HG02884 (cell line): ENCODE measurements around the gene RLBP1.
"Not testable (repeated sequence)": the region's sequence is repeated elsewhere in the genome, so short reads cannot be mapped to it uniquely, and the experiment has no call there.

ENCODE experiments used
- ATAC-seq: cut with Tn5 transposase; IDR thresholded peaks from one replicate; pipeline ENCODE4 v1.9.1; 2021; ENCODE audit warnings: mild to moderate bottlenecking, moderate library complexity; ENCODE audit not compliant: unreplicated experiment

RLBP1 gene

GRCh38 chr15:89221543-89221942, at the start of gene RLBP1:
Gene RLBP1 (minus strand): TSS chr15:89221579. CDS start chr15:89218975, 2,604 bp downstream.
- ATAC-seq: no peak

DNA sequence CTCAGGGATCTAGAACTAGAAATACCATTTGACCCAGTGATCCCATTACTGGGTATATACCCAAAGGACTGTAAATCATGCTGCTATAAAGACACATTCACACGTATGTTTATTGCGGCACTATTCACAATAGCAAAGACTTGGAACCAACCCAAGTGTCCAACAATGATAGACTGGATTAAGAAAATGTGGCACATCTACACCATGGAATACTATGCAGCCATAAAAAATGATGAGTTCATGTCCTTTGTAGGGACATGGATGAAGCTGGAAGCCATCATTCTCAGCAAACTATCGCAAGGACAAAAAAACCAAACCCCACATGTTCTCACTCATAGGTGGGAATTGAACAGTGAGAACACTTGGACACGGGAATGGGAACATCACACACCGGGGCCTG, 28.8 kb upstream of the RLBP1 start:
- ATAC-seq: not testable (repeated sequence)

GRCh38 chr15:89248584-89248983, 27.2 kb upstream of the RLBP1 start:
- no peak for ATAC-seq

GRCh38 chr15:89247446-89247845, 26.1 kb upstream of the RLBP1 start:
- ATAC-seq: no peak

DNA sequence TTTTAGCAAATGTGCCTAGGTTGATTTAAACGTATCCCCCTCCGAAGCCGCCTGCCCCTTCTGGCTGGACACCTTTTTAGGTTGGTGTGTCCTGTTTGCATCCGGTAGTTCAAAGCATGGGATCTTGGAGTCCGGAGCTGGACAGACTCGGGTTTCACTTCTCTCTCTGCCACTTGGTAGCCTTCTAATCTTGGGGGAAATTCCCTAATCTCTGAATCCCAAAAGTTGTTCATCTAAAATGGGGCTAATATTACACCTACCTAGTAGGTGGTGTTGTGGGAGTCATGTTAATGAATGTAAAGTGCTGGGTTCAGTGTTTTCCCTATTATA, 23.2 kb upstream of the RLBP1 start:
- peak; percentile 30 for ATAC-seq

- ATAC-seq: peak; percentile 87
These were observed 22.6 kb upstream of the RLBP1 start, which contains the start of gene FANCI for GRCh38 chr15:89243691-89244573. Gene FANCI (plus strand): TSS chr15:89243979. CDS start chr15:89247648, 3,669 bp downstream.

DNA sequence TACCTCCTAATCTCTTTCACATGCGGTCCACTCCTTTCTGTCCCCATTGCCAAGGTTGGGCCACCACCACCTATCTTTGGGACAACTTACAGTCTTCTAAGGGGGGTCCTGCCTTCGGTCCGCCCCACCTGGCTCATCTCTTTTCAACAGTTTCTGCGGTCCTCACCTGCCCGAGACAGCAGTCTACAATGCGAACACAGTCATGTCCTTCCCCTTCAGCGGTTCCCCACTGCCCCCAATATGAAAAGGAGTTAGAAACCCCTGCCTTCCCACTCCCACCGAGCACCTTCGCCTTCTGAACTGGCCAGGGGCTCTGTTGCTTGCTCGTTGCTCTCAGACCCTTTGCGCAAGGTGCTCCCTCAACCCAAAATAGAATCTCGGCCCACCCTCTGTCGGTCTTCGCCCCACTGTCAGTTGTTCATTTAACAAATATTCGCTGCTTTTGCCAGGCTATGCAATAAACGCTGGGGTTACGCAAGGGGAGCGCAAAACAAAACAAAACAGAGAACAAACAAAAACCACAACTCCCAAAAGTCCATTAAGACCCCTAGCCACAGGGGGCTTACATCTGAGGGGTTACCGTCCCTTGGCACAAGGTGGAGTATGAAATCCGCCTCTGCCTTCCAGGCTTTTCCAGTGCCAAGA, 21.8 kb upstream of the RLBP1 start:
- ATAC-seq: no peak

DNA sequence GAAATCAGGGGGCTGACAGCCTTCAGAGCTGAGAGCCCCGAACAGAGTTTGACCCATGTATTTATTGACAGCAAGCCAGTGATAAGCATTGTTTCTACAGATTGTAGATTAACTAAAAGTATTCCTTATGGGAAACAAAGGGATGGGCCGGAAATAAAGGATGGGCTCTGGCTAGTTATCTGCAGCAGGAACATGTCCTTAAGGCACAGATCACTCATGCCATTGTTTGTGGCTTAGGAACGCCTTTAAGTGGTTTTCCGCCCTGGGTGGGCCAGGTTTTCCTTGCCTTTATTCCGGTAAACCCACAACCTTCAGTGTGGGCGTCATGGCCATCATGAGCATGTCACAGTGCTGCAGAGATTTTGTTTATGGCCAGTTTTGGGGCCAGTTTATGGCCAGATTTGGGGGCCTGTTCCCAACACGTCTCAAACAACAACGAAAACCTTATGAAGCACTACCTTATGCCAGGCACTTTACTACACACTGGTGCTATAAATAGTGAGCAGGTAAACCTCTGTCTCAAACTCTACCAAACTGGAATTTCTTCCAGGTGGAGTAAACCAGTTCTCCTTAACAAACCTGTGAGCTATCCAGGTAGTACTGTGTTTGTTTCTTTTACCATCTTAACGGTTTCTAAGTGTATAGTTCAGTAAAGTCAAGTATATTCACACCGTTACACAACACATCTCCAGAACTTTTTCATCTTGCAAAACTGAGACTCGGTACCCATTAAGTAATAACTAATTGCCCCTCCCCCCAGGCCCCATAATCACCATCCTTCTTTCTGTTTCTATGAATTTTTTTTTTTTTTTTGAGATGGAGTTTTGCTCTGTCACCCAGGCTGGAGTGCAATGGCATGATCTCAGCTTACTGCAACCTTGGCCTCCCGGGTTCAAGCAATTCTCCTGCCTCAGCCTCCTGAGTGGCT, 18.8 kb upstream of the RLBP1 start:
- not testable (repeated sequence) for ATAC-seq

- ATAC-seq: no peak
These were observed 10.5 kb upstream of the RLBP1 start for GRCh38 chr15:89231832-89232231.

- no peak for ATAC-seq
These were observed 8.9 kb upstream of the RLBP1 start for GRCh38 chr15:89230277-89230676.

DNA sequence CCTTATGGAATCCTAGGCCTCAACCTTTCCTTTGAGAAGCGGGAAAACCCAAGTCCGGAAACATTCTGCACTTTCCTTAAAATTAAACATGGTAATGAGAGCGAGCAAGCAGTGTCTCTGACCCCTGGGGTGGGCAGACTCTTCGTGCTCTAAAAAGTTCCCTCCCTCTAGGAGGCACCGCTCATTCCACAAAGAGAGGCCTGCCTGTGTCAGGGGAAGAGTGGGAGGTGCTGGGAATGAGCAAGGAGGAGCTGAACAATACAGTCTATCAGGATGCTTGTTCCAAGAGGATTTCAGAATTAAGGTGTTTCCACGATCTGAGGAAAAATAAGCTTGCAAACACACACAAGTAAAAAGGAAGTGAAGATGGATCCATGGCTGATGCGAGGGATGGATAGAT, 6.0 kb upstream of the RLBP1 start:
- ATAC-seq: no peak

- ATAC-seq: no peak
These were observed 5.2 kb upstream of the RLBP1 start for GRCh38 chr15:89226359-89227221.

GRCh38 chr15:89225588-89225987, 4.2 kb upstream of the RLBP1 start:
- no peak for ATAC-seq

DNA sequence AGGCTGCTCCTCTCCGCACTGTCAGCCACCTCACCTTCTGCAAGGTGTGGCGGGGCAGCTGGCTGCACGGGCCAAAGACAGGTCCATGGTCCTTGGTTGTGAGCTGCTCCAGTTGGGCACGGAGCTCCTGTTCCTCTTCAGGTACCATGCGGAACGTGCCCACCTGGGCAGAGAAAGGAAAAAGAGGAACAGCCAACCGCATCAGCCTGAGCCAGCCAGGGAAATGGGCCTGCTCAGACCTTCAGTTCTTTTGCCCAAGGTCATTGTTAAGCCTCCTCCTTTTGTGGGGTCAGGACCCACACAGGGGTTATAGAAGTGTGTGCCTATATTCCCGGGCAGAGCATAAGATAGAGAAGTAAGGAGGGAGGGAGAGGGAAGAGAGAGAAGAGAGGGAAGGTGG, 2.8 kb downstream of the RLBP1 start:
- no peak for ATAC-seq

DNA sequence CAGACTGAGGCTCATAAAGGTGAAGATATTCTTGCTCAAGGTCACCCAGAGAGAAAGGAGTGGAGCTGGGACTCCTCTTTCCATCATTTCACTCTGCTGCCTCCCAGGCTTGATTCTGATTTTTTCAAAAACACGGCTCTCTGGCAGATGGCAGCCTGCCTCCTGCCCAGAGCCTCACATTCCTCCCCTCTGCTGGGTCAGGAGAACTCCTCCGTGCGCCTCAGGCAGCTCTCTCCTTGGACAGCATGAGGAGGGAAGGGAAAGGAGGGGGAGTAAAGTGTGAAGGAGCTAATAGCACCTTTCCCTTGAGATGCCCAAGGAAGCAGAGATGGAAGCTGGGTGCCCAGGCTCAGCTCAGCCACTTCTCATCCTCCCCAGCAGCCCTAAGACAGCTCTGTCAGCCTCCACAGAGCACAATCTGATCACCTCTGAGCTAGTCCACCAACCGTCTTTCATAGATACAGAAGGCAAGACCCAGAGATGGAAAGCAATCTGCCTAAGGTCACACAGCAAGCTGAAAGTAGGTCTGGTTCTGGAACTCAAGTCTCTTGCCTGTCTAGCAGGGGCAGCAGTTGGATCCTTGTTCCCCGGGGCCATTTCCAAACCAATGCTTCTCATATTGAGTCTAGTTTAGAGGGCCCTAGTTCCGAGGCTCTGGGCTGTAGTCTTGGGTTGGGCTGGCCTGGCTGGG, 3.5 kb downstream of the RLBP1 start:
- no peak for ATAC-seq

DNA sequence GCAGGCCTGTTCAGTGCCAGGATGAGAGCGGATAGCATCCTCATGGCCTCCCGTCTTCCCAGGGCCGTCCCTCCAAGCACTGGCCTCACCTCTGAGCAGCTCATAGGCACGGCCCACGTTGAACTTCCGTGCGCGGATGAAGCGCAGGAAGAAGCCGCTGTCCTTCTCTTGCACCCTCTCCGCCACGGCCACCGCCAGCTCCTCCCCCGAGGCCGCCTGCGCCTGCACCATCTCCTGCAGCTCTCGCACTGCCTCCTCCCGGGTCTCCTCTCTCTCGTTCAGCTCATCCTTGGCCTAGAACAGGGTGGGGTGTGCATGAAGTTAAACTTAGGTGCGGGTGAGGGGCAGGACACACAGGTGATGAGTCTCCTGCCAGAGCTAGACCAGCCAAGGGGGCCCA, 4.3 kb downstream of the RLBP1 start:
- ATAC-seq: no peak

GRCh38 chr15:89215627-89216026, 5.8 kb downstream of the RLBP1 start:
- ATAC-seq: no peak

DNA sequence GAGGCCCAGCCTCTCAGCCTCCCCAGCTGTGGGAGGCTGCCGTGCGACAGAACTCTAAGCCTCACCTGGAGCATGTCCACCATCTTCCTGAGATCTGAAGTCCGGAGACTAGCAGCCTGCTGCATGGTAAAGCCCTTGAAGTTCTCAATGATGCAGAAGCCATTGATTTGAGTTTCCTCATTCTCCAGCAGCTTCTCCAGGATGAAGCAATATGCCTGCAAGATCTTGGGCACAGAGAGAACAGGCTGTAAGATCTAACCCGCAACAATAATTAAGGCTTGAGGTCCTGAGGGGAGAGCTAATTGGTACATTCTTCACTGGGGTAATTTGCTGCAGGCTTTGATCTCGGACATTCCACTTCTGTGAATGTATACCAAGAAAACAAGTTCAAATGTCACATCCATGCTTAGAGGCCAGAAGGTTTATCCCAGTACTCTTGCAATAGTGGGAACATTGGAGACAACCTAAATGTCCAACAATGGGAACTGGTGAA, 9.7 kb downstream of the RLBP1 start:
- no peak for ATAC-seq

DNA sequence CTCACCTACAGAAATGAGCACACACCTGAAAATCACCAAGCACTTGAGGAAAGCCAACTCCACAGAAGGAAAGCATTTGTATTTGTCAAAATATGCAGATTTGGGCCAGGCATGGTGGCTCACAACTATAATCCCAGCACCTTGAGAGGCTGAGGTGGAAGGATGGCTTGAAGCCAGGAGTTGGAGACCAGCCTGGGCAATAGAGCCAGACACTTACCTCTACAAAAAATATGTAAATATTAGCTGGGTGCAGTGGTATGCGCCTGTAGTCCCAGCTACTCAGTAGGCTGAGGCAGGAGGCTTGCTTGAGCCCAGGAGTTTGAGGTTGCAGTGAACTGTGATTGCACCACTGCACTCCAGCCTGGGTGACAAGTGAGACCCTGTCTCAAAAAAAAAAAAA, 12.3 kb downstream of the RLBP1 start:
- no peak for ATAC-seq

DNA sequence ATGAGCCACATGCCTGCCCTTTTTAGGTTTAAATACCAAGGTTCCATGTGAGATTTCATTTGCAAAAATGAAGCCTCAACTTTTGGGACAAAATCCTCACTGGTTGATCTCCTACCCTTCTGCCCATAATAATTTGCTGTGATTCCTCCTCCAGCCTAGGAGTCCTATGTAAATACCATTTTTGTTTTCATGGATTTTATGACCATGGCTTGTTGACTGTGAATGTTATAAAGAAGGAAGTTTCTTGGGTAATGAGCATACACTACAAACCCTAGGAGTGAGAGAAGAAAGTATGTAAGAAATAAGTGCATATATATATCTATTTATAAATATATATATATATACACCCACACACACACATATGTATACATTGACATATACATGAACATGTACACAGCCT, 13.1 kb downstream of the RLBP1 start:
- no peak for ATAC-seq
